ENCODE data around the gene DEGS2. TPM values are rescaled to one million over a fixed set of nuclear protein-coding genes. Genes with fewer than 3 reads are reported as not detected.

Gene DEGS2
- polyA plus RNA-seq, 1 donor from 2014 or later = 6.5 TPM

GRCh38 chr14:100121643-100122480 is 37.6 kb downstream of the DEGS2 start:
- H3K27ac Mint-ChIP-seq = peak overlapping the region in 1 of 3 donors; percentile 64
- H3K36me3 Mint-ChIP-seq = peaks cover 3% of the 10 kb centered on the region

GRCh38 chr14:100120522-100121269 is 38.7 kb downstream of the DEGS2 start:
- Mint-ChIP-seq H3K27ac (no peak overlapping the region), H3K27me3 (no peaks in the 10 kb centered on the region), H3K4me3 (no peak overlapping the region), H3K9me3 (no peaks in the 10 kb centered on the region), H3K4me1 (peaks cover 12 to 19% (median 15%) of the 10 kb centered on the region in 3 donors), H3K36me3 (peaks cover 3% of the 10 kb centered on the region)

More at GRCh38 chr14:100121643-100122480, 37.6 kb downstream of the DEGS2 start:
- Mint-ChIP-seq H3K4me1 (peaks cover 9 to 14% (median 10%) of the 10 kb centered on the region in 3 donors), H3K9me3 (no peaks in the 10 kb centered on the region), H3K4me3 (no peak overlapping the region), H3K27me3 (no peaks in the 10 kb centered on the region)

- H3K4me1 Mint-ChIP-seq = peaks cover 12 to 19% (median 15%) of the 10 kb centered on the region in 3 donors
- H3K9me3 Mint-ChIP-seq = no peaks in the 10 kb centered on the region
- H3K4me3 Mint-ChIP-seq = no peak overlapping the region
- peak overlapping the region in 1 of 3 donors; percentile 85 for H3K27ac Mint-ChIP-seq
- H3K27me3 Mint-ChIP-seq = no peaks in the 10 kb centered on the region
- H3K36me3 Mint-ChIP-seq = peaks cover 3% of the 10 kb centered on the region
Observed at GRCh38 chr14:100119251-100119650, 40.2 kb downstream of the DEGS2 start.

GRCh38 chr14:100118396-100119011 is 40.9 kb downstream of the DEGS2 start:
- H3K27ac Mint-ChIP-seq = peak overlapping the region in 2 of 3 donors; percentile 3 to 85
- H3K36me3 Mint-ChIP-seq = peaks cover 3% of the 10 kb centered on the region
- peak overlapping the region in 1 of 4 donors; percentile 1 for H3K4me3 Mint-ChIP-seq
- H3K27me3 Mint-ChIP-seq = no peaks in the 10 kb centered on the region
- no peaks in the 10 kb centered on the region for H3K9me3 Mint-ChIP-seq
- H3K4me1 Mint-ChIP-seq = peaks cover 12 to 19% (median 15%) of the 10 kb centered on the region in 3 donors

GRCh38 chr14:100117633-100118395 is 41.6 kb downstream of the DEGS2 start:
- Mint-ChIP-seq H3K4me1 (peaks cover 15 to 22% (median 16%) of the 10 kb centered on the region in 3 donors), H3K4me3 (peak overlapping the region in 1 of 4 donors; percentile 14), H3K36me3 (peaks cover 3% of the 10 kb centered on the region), H3K27me3 (no peaks in the 10 kb centered on the region), H3K27ac (peak overlapping the region; percentile 3 to 90 (median 31)), H3K9me3 (no peaks in the 10 kb centered on the region)

GRCh38 chr14:100117026-100117425 is 42.4 kb downstream of the DEGS2 start:
- Mint-ChIP-seq H3K9me3 (no peaks in the 10 kb centered on the region), H3K36me3 (peaks cover 3% of the 10 kb centered on the region), H3K4me1 (peaks cover 18 to 26% (median 20%) of the 10 kb centered on the region in 3 donors), H3K27me3 (no peaks in the 10 kb centered on the region), H3K27ac (peak overlapping the region in 1 of 3 donors; percentile 31), H3K4me3 (no peak overlapping the region)

GRCh38 chr14:100116134-100116533 is 43.3 kb downstream of the DEGS2 start:
- peak overlapping the region in 1 of 3 donors; percentile 35 for H3K27ac Mint-ChIP-seq
- peaks cover 3% of the 10 kb centered on the region for H3K36me3 Mint-ChIP-seq
- H3K9me3 Mint-ChIP-seq = no peaks in the 10 kb centered on the region
- H3K4me3 Mint-ChIP-seq = no peak overlapping the region
- peaks cover 18 to 26% (median 20%) of the 10 kb centered on the region in 3 donors for H3K4me1 Mint-ChIP-seq
- H3K27me3 Mint-ChIP-seq = no peaks in the 10 kb centered on the region

GRCh38 chr14:100115726-100116125 is 43.7 kb downstream of the DEGS2 start:
- Mint-ChIP-seq H3K36me3 (peaks cover 3% of the 10 kb centered on the region), H3K9me3 (no peaks in the 10 kb centered on the region), H3K27me3 (no peaks in the 10 kb centered on the region), H3K4me1 (peaks cover 18 to 26% (median 20%) of the 10 kb centered on the region in 3 donors), H3K27ac (peak overlapping the region in 1 of 3 donors; percentile 35), H3K4me3 (no peak overlapping the region)

- Mint-ChIP-seq H3K27me3 (no peaks in the 10 kb centered on the region), H3K9me3 (no peaks in the 10 kb centered on the region), H3K4me1 (peaks cover 17 to 26% (median 20%) of the 10 kb centered on the region in 3 donors), H3K36me3 (peaks cover 3% of the 10 kb centered on the region), H3K27ac (no peak overlapping the region), H3K4me3 (no peak overlapping the region)
Observed at GRCh38 chr14:100115236-100115635, 44.2 kb downstream of the DEGS2 start.

- H3K27ac Mint-ChIP-seq = no peak overlapping the region
- no peaks in the 10 kb centered on the region for H3K27me3 Mint-ChIP-seq
- H3K36me3 Mint-ChIP-seq = peaks cover 3% of the 10 kb centered on the region
- H3K4me1 Mint-ChIP-seq = peaks cover 17 to 26% (median 20%) of the 10 kb centered on the region in 3 donors
- H3K9me3 Mint-ChIP-seq = no peaks in the 10 kb centered on the region
- H3K4me3 Mint-ChIP-seq = no peak overlapping the region
Observed at GRCh38 chr14:100114109-100114765, 45.2 kb downstream of the DEGS2 start.

GRCh38 chr14:100111931-100112704 is 47.3 kb downstream of the DEGS2 start:
- Mint-ChIP-seq H3K27me3 (no peaks in the 10 kb centered on the region), H3K9me3 (no peaks in the 10 kb centered on the region), H3K4me1 (peaks cover 20 to 31% (median 26%) of the 10 kb centered on the region in 3 donors), H3K27ac (peak overlapping the region in 1 of 3 donors; percentile 86), H3K4me3 (no peak overlapping the region), H3K36me3 (peaks cover 3% of the 10 kb centered on the region)

GRCh38 chr14:100110816-100111215 is 48.6 kb downstream of the DEGS2 start:
- no peaks in the 10 kb centered on the region for H3K27me3 Mint-ChIP-seq
- no peak overlapping the region for H3K4me3 Mint-ChIP-seq
- peaks cover 17 to 36% (median 26%) of the 10 kb centered on the region in 3 donors for H3K4me1 Mint-ChIP-seq
- H3K9me3 Mint-ChIP-seq = no peaks in the 10 kb centered on the region
- no peak overlapping the region for H3K27ac Mint-ChIP-seq
- H3K36me3 Mint-ChIP-seq = peaks cover 5% of the 10 kb centered on the region

GRCh38 chr14:100109594-100109955 is 49.9 kb downstream of the DEGS2 start:
- no peaks in the 10 kb centered on the region for H3K9me3 Mint-ChIP-seq
- no peaks in the 10 kb centered on the region for H3K27me3 Mint-ChIP-seq
- H3K36me3 Mint-ChIP-seq = peaks cover 5% of the 10 kb centered on the region
- peaks cover 17 to 41% (median 26%) of the 10 kb centered on the region in 3 donors for H3K4me1 Mint-ChIP-seq
- H3K27ac Mint-ChIP-seq = peak overlapping the region in 1 of 3 donors; percentile 23
- no peak overlapping the region for H3K4me3 Mint-ChIP-seq

Measured in IgD-negative memory B cell (primary cell).